Neural crest cell (in vitro differentiated cells): Measurements from ENCODE around the gene TP53INP2. TPM values are rescaled to one million over a fixed set of nuclear protein-coding genes. Genes with fewer than 3 reads are reported as not detected.

Experiments used
- DNase-seq: peaks from one replicate; pipeline ENCODE4 v3.0.0; 2021; ENCODE audit warnings: low read depth, mixed read lengths, low spot score
- H3K27ac Mint-ChIP-seq: one replicate; pipeline ENCODE4 v1.8.0; 2021; ENCODE audit warnings: mild to moderate bottlenecking, mixed read lengths; ENCODE audit not compliant: unreplicated experiment
- H3K27me3 Mint-ChIP-seq: 2 replicates; pipeline ENCODE4 v1.8.0; 2021; ENCODE audit warnings: low read depth, mild to moderate bottlenecking, mixed read lengths
- H3K36me3 Mint-ChIP-seq: 2 replicates; pipeline ENCODE4 v1.8.0; 2021; ENCODE audit warnings: low read depth, mild to moderate bottlenecking, mixed read lengths
- H3K4me1 Mint-ChIP-seq: 2 replicates; pipeline ENCODE4 v1.8.0; 2021; ENCODE audit warnings: mixed read lengths
- H3K4me3 Mint-ChIP-seq: one replicate; pipeline ENCODE4 v1.8.0; 2021; ENCODE audit warnings: mild to moderate bottlenecking, mixed read lengths
- H3K9me3 Mint-ChIP-seq: 2 replicates; pipeline ENCODE4 v1.8.0; 2021; ENCODE audit warnings: mixed read lengths
- total RNA-seq: library from RNA; stranded (reverse); gene quantifications from 2 replicates; pipeline ENCODE4 v1.2.1, GENCODE V29; 2021
- TF ChIP-seq, protein P1 (sequence below): fragments of 200-600 bp; sonication (generic); conservative IDR thresholded peaks from 2 replicates; pipeline ENCODE4 v1.5.0; 2021; ENCODE audit warnings: antibody characterized with exemption, mild to moderate bottlenecking

Gene TP53INP2
- total RNA-seq, 1 donor from 2014 or later = 17.1 TPM

DNA sequence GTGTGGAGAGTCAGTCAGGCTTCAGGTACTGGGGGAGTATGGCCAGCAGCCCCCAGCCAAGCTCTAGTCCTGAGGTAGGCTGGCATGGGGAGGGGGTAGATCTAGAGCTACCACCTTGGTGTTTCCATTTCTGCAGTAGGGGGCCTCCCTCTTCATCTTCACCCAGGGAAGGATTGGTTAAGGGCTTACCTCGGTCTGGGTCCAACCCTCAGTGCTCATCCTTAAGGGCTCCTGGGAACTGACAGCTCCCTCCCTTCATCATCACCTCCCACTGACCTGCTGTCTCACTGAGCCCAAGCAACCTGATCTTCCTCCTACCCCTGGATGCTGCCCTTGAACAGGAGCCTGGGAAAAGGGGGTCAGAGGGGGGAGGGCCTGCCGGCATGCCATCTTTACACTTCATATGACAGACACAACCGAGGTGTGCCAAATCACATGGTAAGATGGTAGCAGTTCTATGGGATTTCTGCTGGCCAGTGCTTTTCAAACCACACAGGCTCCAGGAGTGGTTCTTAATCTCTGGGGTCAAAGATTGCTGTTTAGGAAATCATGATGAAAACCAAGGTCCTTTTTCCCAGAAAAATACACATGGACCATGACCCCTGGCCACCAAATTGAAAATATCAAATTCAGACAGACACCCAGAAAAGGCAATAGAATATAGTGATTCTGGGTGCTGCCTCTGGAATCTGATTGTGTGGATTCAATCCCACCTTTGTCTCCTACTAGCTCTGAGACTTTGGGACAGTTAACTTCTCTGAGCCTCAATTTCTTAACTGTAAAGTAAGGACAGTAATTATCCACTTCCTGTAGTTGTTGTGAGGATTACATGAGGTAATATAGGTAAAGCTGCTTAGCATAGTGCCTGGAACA is 3.0 kb downstream of the TP53INP2 start:
- H3K27me3 Mint-ChIP-seq = peaks cover 47% of the 10 kb centered on the region
- H3K4me1 Mint-ChIP-seq = peaks cover 44% of the 10 kb centered on the region
- TF ChIP-seq, protein P1, sequence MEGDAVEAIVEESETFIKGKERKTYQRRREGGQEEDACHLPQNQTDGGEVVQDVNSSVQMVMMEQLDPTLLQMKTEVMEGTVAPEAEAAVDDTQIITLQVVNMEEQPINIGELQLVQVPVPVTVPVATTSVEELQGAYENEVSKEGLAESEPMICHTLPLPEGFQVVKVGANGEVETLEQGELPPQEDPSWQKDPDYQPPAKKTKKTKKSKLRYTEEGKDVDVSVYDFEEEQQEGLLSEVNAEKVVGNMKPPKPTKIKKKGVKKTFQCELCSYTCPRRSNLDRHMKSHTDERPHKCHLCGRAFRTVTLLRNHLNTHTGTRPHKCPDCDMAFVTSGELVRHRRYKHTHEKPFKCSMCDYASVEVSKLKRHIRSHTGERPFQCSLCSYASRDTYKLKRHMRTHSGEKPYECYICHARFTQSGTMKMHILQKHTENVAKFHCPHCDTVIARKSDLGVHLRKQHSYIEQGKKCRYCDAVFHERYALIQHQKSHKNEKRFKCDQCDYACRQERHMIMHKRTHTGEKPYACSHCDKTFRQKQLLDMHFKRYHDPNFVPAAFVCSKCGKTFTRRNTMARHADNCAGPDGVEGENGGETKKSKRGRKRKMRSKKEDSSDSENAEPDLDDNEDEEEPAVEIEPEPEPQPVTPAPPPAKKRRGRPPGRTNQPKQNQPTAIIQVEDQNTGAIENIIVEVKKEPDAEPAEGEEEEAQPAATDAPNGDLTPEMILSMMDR = no peak
- H3K4me3 Mint-ChIP-seq = peak overlapping the region; percentile 95
- H3K36me3 Mint-ChIP-seq = no peaks in the 10 kb centered on the region
- DNase-seq = no peak
- H3K9me3 Mint-ChIP-seq = no peaks in the 10 kb centered on the region
- no peak overlapping the region for H3K27ac Mint-ChIP-seq

DNA sequence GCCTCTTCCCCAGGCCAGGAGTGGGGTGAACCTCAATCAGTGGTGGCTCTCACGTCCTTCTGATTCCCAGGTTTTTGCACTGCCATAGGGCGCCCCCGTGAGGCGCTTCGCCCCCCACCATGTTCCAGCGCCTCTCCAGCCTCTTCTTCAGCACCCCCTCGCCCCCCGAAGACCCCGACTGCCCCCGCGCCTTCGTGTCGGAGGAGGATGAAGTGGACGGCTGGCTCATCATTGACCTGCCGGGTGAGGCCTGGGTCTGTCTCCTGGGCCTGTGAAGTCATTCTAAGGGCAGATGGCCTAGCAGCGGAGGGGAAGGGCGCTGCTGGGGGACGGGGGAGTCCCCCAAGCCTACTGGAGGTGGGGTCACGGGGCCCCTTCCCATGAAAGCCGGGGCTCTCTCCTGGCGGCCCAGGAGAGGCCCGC is 4.5 kb downstream of the TP53INP2 start:
- Mint-ChIP-seq H3K27me3 (peaks cover 35% of the 10 kb centered on the region), H3K36me3 (peaks cover 4% of the 10 kb centered on the region), H3K4me1 (peaks cover 34% of the 10 kb centered on the region), H3K27ac (no peak overlapping the region), H3K4me3 (peak overlapping the region; percentile 93), H3K9me3 (no peaks in the 10 kb centered on the region)
- TF ChIP-seq, protein P1 = peak; percentile 67
- DNase-seq = peak; percentile 57

DNA sequence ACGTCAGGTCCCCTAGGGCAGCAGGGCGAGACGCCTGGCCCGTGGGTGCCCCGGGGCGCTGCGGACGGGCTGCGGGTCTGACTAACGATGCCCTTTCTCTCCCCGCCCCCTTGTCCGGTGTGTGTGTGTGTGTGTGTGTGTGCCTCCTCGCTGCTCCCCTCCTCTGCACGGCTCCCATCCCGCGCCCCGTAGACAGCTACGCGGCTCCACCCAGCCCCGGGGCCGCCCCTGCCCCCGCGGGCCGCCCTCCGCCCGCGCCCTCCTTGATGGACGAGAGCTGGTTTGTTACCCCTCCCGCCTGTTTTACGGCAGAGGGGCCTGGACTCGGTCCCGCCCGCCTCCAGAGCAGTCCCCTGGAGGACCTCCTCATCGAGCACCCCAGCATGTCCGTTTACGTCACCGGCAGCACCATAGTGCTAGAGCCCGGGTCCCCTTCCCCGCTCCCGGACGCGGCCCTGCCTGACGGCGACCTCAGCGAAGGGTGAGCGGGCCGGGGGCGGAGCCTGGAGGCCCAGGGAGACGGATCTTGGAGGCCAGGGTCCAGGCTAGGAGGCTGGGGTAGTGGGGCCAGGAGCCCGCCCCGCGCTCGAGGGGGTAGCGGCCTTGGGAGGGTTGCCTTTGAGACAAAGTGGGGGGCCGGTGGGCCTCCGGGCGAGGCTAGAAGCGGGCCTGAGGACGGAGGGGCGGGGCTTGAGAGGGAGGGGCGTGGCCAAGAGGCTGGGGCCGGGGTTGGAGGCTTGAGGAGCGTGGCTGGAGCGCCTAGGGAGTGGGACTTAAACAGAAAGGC is 5.1 kb downstream of the TP53INP2 start:
- Mint-ChIP-seq H3K27me3 (peaks cover 34% of the 10 kb centered on the region), H3K4me1 (peaks cover 32% of the 10 kb centered on the region), H3K4me3 (peak overlapping the region; percentile 93), H3K9me3 (no peaks in the 10 kb centered on the region), H3K27ac (peak overlapping the region; percentile 93), H3K36me3 (peaks cover 4% of the 10 kb centered on the region)
- TF ChIP-seq, protein P1 = no peak
- peak; percentile 91 for DNase-seq

DNA sequence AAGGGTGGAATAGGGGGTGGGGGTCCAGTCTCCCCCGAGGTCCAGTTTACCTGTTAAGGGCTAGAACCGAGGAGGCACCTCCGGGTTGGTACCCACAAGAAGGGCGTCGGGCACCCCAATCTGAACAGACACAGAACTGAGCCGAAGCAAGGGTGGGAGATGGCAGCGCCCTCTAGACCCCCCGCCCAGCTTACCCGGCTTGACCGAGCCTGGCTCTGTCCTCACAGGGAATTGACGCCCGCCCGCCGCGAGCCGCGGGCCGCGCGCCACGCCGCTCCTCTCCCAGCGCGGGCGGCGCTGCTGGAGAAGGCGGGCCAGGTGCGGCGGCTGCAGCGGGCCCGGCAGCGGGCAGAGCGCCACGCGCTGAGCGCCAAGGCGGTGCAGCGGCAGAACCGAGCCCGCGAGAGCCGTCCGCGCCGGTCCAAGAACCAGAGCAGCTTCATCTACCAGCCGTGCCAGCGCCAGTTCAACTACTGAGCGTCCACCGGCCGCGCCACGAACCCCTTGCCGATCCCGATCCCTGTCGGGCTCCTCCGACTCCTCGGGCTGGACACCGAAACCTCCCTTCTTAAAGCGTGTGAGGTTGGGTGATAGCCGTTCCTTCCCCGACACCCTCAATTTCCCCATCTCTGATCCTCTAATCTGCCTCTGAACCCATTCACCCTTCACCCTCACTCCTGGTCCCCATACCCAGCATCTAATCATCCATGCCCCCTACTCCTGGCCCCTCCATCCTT is 5.9 kb downstream of the TP53INP2 start:
- H3K27ac Mint-ChIP-seq = no peak overlapping the region
- H3K4me1 Mint-ChIP-seq = peaks cover 26% of the 10 kb centered on the region

DNA sequence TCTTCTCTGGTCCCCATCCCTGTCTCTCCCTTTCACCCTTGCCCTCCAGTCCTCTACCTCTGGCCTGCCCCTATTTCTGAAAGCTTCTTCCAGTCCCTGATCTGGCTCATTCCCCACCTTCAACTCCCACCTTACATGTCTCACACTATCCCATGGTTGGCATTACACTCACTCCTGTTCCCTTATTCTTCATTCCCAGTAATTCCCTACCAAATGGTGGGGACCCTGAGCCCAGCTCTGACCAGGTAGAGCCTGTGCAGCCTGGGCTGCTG is 6.4 kb downstream of the TP53INP2 start:
- TF ChIP-seq, protein P1 = no peak
- DNase-seq = no peak
- Mint-ChIP-seq H3K36me3 (peaks cover 4% of the 10 kb centered on the region), H3K27ac (no peak overlapping the region), H3K9me3 (no peaks in the 10 kb centered on the region), H3K4me1 (peaks cover 21% of the 10 kb centered on the region), H3K4me3 (peak overlapping the region; percentile 91), H3K27me3 (peaks cover 31% of the 10 kb centered on the region)

More for the DNA sequence above, 5.9 kb downstream of the TP53INP2 start:
- peaks cover 4% of the 10 kb centered on the region for H3K36me3 Mint-ChIP-seq
- peak overlapping the region; percentile 93 for H3K4me3 Mint-ChIP-seq
- DNase-seq = peak; percentile 36
- peaks cover 31% of the 10 kb centered on the region for H3K27me3 Mint-ChIP-seq
- H3K9me3 Mint-ChIP-seq = no peaks in the 10 kb centered on the region
- TF ChIP-seq, protein P1 = peak; percentile 56
